Endodermal cell (in vitro differentiated cells): ENCODE measurements around the gene C1orf50. TPM values are rescaled to one million over a fixed set of nuclear protein-coding genes. Genes with fewer than 3 reads are reported as not detected.

ENCODE experiments used
- DNase-seq: peaks from one replicate; pipeline ENCODE4 v3.0.0-alpha.2; 2017
- H3K27ac ChIP-seq: 2 replicates; pipeline ENCODE4 v1.5.1; 2013; ENCODE audit warnings: mild to moderate bottlenecking, low read depth, low read length, moderate library complexity
- H3K27me3 ChIP-seq: 2 replicates; pipeline ENCODE4 v1.6.1; 2013; ENCODE audit warnings: mild to moderate bottlenecking, low read length, moderate library complexity; ENCODE audit not compliant: insufficient read depth, control insufficient read depth, poor library complexity, severe bottlenecking
- H3K36me3 ChIP-seq: 2 replicates; pipeline ENCODE4 v1.7.0; 2013; ENCODE audit warnings: mild to moderate bottlenecking, low read length, moderate library complexity; ENCODE audit not compliant: control insufficient read depth, insufficient read depth
- H3K4me1 ChIP-seq: one replicate; pipeline ENCODE4 v1.7.0; 2013; ENCODE audit warnings: low read length; ENCODE audit not compliant: control insufficient read depth, insufficient read depth
- H3K4me3 ChIP-seq: 2 replicates; pipeline ENCODE4 v1.5.1; 2013; ENCODE audit warnings: mild to moderate bottlenecking, low read length, moderate library complexity
- H3K9ac ChIP-seq: 2 replicates; pipeline ENCODE4 v1.6.1; 2013; ENCODE audit warnings: mild to moderate bottlenecking, low read length, moderate library complexity; ENCODE audit not compliant: poor library complexity, severe bottlenecking; ENCODE audit errors: extremely low read depth
- H3K9me3 ChIP-seq: 2 replicates; pipeline ENCODE4 v1.6.1; 2013; ENCODE audit warnings: mild to moderate bottlenecking, low read length, moderate library complexity; ENCODE audit not compliant: control insufficient read depth
- H3K27ac Mint-ChIP-seq: 2 replicates; pipeline ENCODE4 v1.8.0; 2020; ENCODE audit warnings: mixed read lengths
- H3K27me3 Mint-ChIP-seq: 2 replicates; pipeline ENCODE4 v1.8.0; 2021; ENCODE audit warnings: mild to moderate bottlenecking, mixed read lengths; ENCODE audit not compliant: insufficient read depth
- H3K36me3 Mint-ChIP-seq: 2 replicates; pipeline ENCODE4 v1.8.0; 2020; ENCODE audit warnings: low read depth, mixed read lengths
- H3K4me1 Mint-ChIP-seq: 2 replicates; pipeline ENCODE4 v1.8.0; 2020; ENCODE audit warnings: mixed read lengths
- H3K4me3 Mint-ChIP-seq: 2 replicates; pipeline ENCODE4 v1.8.0; 2020; ENCODE audit warnings: mild to moderate bottlenecking, moderate library complexity, mixed read lengths
- H3K9me3 Mint-ChIP-seq: 2 replicates; pipeline ENCODE4 v1.8.0; 2020; ENCODE audit warnings: mild to moderate bottlenecking, mixed read lengths
- WGBS, 2 experiments: methylation state at CpG; one replicate each; pipeline versions ENCODE4 v1.1.5 to v1.1.7; 2013; ENCODE audit warnings: missing lambda C conversion rate in 2 of 2, mixed read lengths in 1 of 2; ENCODE audit not compliant: insufficient coverage in 1 of 2, insufficient read length in 1 of 2; 5-methylcytosine and 5-hydroxymethylcytosine counted together
- total RNA-seq, 2 donors: library from RNA; stranded (reverse); fragmentation: NEBNext Ultra II Directional in 1 of 2; extraction: Animal tissue kit (Norgen Biotek cat#: 25700) in 1 of 2; gene quantifications; 2 replicates in 1 of 2; 3 replicates in 1 of 2; pipeline ENCODE4 v1.2.1, GENCODE V29; 2021
- TF ChIP-seq, protein P1 (sequence below): fragments of 200-600 bp; sonication (generic); conservative IDR thresholded peaks from 2 replicates; pipeline ENCODE4 v1.5.0; 2021; ENCODE audit warnings: antibody characterized with exemption, mild to moderate bottlenecking

The C1orf50 gene
- total RNA-seq, 2 donors from 2014 or later: 4.8 to 7.3 TPM

DNA sequence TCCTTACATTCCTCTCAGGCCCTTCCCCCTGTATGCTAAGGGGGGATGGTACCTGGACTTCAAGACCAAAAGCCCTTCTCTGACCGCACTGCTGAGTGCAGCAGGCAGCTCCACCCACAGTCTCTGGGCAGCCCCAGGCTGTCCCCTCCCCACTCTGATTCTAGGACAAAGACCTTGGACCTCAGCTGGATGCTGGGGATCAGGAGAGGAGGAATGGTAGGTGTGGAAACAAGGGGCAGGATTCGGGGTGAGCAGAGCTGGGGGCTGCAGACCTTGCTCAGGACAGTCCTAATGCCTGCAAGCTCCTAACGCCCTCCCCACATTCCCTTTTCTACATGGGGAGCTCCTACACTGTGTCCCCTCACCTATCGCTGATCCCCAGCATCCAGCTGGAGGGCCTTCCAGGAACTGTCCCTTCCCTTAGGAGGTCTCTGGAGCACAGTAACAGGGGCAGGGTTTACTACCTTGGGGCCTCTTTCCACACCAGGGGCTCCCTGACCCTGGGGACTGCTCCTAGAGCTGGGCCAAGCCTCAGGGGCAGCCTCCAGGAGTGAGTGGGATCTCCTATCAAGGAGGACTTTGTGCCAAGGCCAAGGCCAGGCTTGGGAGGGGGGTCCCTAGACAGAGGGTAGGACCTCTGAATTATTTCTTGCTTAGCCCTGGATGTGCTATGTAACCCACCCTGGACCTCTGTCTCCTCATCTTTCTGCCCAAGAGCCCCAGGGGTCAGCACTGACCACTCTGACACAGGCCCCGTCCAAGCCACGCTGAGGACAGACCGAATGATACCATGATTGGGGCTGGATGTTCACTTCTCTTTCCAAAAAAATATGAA is 32.6 kb upstream of the C1orf50 start:
- Histone ChIP-seq H3K4me3 (no peak overlapping the region), H3K27ac (no peak overlapping the region), H3K27me3 (no peaks in the 10 kb centered on the region), H3K36me3 (no peaks in the 10 kb centered on the region), H3K9ac (no peak overlapping the region), H3K9me3 (no peaks in the 10 kb centered on the region), H3K4me1 (no peaks in the 10 kb centered on the region)
- peak overlapping the region; percentile 87 for H3K27ac Mint-ChIP-seq
- H3K36me3 Mint-ChIP-seq: peaks cover 6% of the 10 kb centered on the region
- peaks cover 26% of the 10 kb centered on the region for H3K4me1 Mint-ChIP-seq
- 88 to 94% methylated on average over 2 to 6 of the region's 7 CpGs for WGBS, 2 experiments
- peak; percentile 46 for DNase-seq
- H3K9me3 Mint-ChIP-seq: no peaks in the 10 kb centered on the region
- TF ChIP-seq, protein P1, sequence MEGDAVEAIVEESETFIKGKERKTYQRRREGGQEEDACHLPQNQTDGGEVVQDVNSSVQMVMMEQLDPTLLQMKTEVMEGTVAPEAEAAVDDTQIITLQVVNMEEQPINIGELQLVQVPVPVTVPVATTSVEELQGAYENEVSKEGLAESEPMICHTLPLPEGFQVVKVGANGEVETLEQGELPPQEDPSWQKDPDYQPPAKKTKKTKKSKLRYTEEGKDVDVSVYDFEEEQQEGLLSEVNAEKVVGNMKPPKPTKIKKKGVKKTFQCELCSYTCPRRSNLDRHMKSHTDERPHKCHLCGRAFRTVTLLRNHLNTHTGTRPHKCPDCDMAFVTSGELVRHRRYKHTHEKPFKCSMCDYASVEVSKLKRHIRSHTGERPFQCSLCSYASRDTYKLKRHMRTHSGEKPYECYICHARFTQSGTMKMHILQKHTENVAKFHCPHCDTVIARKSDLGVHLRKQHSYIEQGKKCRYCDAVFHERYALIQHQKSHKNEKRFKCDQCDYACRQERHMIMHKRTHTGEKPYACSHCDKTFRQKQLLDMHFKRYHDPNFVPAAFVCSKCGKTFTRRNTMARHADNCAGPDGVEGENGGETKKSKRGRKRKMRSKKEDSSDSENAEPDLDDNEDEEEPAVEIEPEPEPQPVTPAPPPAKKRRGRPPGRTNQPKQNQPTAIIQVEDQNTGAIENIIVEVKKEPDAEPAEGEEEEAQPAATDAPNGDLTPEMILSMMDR: no peak
- H3K4me3 Mint-ChIP-seq: no peak overlapping the region
- H3K27me3 Mint-ChIP-seq: no peaks in the 10 kb centered on the region

DNA sequence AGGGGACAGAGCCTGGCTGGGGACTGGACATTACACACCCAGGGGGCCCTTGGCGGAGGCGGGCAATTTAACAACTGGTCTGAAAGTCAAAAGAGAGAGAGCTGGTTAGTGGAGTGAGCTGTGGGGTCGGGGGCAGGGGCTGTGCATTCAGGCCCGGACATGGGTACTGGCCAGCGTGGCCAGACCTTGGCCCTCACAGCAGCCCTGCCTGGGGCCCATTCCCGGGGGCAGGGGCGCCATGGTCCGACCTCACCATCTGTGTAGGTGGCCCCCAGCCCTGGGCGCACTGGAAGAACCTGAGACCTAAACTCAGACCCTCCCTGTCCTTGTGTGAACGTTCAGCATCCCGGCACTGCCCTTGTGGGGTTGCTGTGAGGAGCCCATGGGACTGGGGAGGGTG is 32.0 kb upstream of the C1orf50 start:
- H3K36me3 ChIP-seq: no peaks in the 10 kb centered on the region
- H3K27ac Mint-ChIP-seq: no peak overlapping the region
- H3K9ac ChIP-seq: no peak overlapping the region
- H3K27ac ChIP-seq: no peak overlapping the region
- H3K4me1 ChIP-seq: peaks cover 4% of the 10 kb centered on the region
- no peaks in the 10 kb centered on the region for H3K9me3 ChIP-seq
- H3K4me3 ChIP-seq: no peak overlapping the region
- H3K4me3 Mint-ChIP-seq: no peak overlapping the region
- 89 to 96% methylated on average over 9 to 11 of the region's 11 CpGs for WGBS, 2 experiments
- H3K27me3 Mint-ChIP-seq: no peaks in the 10 kb centered on the region
- TF ChIP-seq, protein P1: no peak
- no peaks in the 10 kb centered on the region for H3K9me3 Mint-ChIP-seq
- H3K27me3 ChIP-seq: no peaks in the 10 kb centered on the region
- H3K36me3 Mint-ChIP-seq: peaks cover 6% of the 10 kb centered on the region
- peaks cover 27% of the 10 kb centered on the region for H3K4me1 Mint-ChIP-seq
- no peak for DNase-seq

DNA sequence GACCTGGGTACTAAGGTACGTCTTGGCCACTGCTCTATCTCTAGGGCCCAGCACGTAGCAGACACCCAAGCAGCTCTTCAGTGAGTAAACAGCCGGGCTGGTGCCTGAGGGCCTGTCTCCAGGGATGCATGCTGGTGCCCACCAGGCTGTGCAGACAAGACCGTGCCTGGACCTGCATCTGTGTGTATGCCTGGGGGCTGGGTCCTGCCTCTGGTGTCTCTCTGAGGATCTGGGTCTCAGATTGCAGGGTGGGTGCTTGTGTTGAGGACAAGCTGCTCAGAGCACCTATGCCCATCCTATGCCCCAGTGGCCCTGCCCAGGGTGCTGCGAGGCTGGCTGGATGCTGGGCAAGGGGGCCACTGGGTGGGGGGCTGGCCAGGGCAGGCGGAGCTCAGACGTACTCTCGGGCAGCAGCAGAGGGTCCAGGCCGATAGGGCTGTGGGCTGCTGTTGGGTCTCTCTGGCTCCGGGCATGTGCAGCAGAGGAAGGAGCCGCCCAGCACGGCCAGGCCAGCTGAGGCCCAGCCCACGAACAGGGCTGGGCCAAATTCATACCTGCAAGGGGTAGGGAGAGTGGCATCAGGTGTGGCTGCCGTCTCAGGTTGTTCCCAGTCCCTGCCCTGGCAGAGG is 31.5 kb upstream of the C1orf50 start:
- peaks cover 4% of the 10 kb centered on the region for H3K4me1 ChIP-seq
- no peak overlapping the region for H3K9ac ChIP-seq
- peaks cover 30% of the 10 kb centered on the region for H3K4me1 Mint-ChIP-seq
- no peak overlapping the region for H3K4me3 ChIP-seq
- no peak overlapping the region for H3K4me3 Mint-ChIP-seq
- H3K36me3 Mint-ChIP-seq: peaks cover 6% of the 10 kb centered on the region
- no peaks in the 10 kb centered on the region for H3K36me3 ChIP-seq
- 86 to 94% methylated on average over 7 to 14 of the region's 14 CpGs for WGBS, 2 experiments
- TF ChIP-seq, protein P1: no peak
- H3K27ac ChIP-seq: no peak overlapping the region
- H3K27me3 Mint-ChIP-seq: no peaks in the 10 kb centered on the region
- H3K27ac Mint-ChIP-seq: no peak overlapping the region
- no peaks in the 10 kb centered on the region for H3K9me3 ChIP-seq
- DNase-seq: no peak
- H3K9me3 Mint-ChIP-seq: no peaks in the 10 kb centered on the region
- no peaks in the 10 kb centered on the region for H3K27me3 ChIP-seq
